Measurements from ENCODE around the gene SDHAF2.
"Not testable (repeated sequence)": the region's sequence is repeated elsewhere in the genome, so short reads cannot be mapped to it uniquely, and the experiment has no call there.

SDHAF2 gene
- total RNA-seq = 5.4 reads per million, percentile 21 among the genes with 10 or more reads in this experiment

- peak; percentile 97 for DNase-seq
Measured at GRCh38 chr11:61429691-61430582, at the start of gene SDHAF2, which contains the start of gene CPSF7. TSS of gene SDHAF2 (plus strand) at chr11:61430124. CDS start at chr11:61430147, 23 bp downstream. TSS of gene CPSF7 (minus strand) at chr11:61429975. CDS start at chr11:61429235, 740 bp downstream.

DNA sequence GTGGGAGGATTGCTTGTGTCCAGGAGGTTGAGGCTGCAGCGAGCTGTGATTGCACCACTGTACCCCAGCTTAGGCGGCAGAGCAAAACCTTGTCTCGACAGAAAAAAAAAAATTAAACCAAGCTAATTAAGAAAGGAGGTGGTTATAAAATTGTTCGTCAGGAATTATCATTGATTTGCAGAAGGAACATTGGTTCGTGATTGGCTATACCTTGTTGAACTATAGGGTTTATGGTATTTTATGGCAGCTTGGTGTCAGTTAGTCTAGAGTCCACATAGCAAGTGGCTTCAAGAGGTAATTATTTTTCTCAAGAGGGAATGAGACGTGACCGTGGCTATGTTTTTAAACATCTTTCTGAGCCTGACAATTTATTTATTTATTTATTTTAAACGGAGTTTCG lies 49.0 kb upstream of the SDHAF2 start:
- DNase-seq = no peak

- DNase-seq = not testable (repeated sequence)
Measured at GRCh38 chr11:61383859-61384258, 46.1 kb upstream of the SDHAF2 start.

- DNase-seq = no peak
Measured at GRCh38 chr11:61384271-61385242, 45.4 kb upstream of the SDHAF2 start.

DNA sequence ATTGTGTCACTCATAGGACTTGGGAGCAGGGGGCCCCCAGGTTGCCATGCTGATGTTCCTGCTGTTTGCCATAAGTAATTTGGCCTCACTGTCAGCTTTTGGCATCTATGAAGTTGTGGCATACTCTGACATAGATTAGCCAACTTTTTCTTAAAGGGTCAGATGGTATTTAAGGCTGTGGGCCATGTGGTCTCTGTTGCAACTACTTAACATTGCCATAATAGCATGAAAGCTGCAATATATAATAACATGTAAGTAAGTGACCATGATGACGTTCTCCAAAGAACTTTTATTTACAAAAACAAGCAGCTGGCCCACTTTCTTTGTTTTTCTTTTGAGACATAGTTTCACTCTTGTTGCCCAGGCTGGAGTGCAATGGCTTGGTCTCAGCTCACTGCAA lies 39.8 kb upstream of the SDHAF2 start:
- no peak for DNase-seq

DNA sequence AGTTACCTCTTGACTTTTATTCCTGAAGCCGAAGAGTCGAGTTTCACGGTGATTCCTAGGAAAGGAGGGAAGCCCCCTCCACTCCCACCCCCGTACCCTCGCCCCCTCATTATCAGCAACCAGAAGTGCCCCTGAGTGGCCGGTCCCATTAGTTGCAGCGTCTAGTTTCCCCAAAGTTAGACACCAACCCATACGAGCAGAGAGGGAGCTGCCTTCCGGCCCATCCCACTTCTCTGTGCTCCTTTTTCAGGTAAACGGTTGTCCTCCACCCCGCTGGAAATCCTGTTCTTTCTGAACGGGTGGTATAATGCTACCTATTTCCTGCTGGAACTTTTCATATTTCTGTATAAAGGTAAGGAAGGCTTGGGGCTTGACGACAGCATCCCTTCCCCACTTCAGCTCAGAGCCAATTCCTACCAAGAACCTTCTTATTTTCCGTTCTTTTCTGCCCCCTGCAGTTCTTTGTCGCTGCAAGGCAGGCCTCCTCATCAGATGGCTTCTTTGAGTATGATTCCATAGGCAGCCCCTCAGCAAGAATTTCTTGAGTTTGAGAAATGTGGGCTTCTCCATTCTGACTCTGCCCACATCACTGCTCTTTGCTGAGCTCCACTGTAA lies 36.8 kb upstream of the SDHAF2 start:
- DNase-seq = no peak

DNA sequence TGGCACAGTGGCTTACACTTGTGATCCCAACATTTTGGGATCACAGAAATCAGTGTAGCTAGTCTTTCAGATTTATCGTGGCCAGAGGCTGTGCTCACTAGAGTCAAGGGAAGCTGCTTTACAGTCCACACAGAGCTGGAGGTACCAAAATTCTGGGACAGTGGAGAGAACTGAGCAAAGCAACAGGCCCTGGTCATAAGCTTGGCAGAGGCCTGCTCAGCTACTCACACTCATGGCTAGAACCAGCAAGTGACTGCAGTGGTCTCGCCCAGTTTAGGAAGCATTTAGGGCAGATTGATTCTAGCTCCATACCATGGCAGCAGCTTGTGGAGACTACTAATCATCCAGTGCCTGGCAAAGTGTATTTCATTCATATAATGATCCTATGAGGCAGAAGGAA lies 28.8 kb upstream of the SDHAF2 start:
- DNase-seq = no peak

DNA sequence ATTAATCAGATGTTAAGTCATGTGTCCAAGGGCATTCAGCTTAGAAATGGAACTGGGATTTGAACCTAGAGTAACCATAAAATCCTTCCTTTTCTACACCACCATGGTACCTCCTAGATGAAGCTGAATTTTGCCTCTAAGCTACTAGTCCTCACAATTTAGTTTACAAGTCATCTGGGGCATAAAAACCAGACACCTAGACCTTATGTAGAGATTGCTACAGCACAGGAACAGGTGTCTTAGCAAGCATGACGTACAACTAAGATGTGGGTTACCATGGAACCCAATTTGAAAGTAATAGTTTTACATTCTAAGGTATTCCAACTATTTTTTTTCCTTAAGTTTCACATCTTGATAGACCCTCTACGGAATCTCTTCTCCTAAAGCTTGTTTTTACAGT lies 28.4 kb upstream of the SDHAF2 start:
- DNase-seq = no peak

DNA sequence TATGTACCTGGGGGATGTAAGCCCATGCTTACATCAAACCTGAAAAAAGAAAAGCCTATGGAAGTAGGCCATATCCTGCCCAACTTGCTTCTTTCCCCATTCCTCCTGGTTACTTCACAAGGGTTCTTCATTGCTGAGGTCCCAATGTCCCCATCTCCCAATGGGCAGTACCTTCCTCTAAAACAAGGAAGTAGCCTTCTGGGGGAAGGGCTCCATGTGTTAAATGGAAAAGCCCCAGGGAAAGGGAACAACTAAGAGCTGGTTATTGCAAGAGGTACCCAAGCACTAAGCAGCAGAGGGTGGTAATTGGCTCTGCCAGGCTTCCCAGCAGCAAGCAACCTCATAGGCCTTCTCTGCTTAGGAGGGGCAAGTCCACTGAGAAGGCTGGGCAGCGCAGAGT lies 26.3 kb upstream of the SDHAF2 start:
- DNase-seq = no peak

DNA sequence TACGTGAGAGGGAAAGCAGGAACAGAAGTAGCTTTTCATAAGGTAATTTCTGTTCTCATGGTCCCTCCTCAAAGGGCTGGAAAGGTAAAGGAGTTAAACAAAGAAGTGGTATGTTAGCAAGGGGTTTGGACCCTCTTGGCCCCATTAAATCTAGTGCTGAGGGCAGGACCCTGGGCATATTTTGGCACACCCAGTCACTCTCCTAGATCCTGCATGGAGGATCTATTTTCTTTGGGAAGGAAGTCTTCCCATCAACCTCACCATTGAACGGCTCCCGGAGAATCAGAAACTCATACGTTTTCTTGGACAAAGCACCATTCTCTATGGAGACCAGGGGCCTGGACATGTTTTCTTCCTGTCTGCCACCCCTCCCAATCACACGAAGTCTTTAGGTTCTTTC lies 25.8 kb upstream of the SDHAF2 start:
- no peak for DNase-seq

GRCh38 chr11:61404641-61405040 lies 25.3 kb upstream of the SDHAF2 start:
- DNase-seq = no peak

DNA sequence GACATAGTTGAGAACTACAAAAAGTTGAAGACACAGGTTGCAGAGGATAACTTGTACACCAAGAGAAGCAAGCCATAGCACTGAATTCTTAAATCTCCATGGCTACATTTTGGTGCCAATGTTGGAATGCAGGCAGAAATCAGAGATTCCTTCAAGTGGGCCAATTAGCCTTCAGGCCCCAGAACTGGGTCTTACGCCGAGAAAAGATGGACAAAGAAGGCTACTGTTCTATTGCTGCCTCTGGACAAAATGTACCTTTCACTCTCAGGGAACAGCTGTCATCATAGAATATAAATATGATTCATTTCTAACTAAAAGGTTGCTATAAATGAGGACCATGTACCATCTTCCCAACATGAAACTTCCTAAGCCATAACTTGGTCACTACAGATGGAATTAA lies 23.9 kb upstream of the SDHAF2 start:
- no peak for DNase-seq

DNA sequence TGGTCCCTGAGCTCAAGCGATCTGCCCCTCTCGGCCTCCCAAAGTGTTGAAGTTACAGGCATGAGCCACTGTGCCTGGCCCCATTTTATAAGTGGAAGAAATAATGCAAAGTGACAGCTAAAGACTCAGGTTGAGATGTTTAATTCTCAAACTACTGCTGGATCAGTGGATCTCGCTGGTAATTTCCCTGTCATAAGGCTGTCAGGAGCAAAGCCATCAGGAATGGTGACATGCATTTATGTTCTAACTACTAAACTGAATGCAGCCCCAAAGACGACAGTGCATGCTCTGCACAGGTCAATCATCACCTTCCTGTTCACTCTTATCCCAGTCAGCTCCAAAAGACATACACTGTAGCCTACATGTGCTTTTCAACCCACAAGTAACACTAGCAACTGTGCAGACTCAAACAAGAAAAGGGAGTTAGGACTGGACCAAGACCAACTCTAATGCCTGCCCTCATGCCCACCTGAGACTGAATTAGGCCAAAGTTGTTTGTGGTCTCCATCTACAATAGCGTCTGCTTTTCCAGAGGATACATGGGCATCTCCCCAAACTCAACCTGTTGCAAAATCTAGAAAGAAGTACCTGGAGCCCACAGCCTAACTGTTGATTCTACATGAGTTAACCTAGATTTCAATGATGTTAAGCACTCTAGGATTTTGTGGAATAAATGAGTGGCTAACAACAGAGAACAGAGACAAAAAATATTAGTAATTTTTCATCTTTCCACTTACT lies 22.8 kb upstream of the SDHAF2 start:
- no peak for DNase-seq

GRCh38 chr11:61411589-61411988 lies 18.3 kb upstream of the SDHAF2 start:
- no peak for DNase-seq

- DNase-seq = no peak
Measured at GRCh38 chr11:61413496-61413895, 16.4 kb upstream of the SDHAF2 start.

DNA sequence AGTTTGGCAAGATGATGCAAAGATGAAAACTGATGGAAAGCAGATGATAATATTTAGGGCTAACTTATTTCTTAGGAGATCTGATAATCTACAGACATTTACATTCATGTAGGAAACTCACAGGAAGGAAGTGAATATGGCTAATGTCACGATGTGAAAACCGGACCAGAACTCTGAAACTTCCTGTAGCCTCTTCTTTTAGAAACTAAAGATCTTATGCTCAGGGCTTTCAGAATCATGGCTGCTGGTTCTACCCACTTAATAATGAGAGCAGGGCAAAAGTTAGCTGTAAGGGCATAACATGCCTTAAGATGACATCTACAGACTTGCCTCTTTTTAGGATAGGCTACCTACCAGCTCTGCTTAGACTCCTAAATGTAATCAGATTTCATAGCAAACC lies 15.4 kb upstream of the SDHAF2 start:
- no peak for DNase-seq

GRCh38 chr11:61415381-61415780 lies 14.5 kb upstream of the SDHAF2 start:
- no peak for DNase-seq

DNA sequence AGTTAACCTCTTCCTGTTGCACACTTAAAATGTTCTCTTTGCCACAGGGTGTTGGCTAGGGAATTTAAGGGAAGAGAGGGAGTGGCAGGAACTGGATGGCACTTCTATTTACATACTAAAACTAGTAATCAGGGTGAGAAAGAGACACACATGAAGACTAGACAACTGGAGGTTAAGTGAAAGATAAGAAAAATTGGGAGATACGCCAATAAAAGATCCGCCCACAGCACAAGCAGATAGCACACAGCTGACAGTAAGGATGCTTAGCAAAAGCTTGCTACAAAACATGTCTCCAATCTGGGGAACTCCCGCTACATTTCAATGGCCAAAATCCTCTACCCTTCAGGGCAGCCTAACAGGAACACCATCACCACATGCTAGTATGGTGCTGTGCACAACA lies 13.0 kb upstream of the SDHAF2 start:
- no peak for DNase-seq

GRCh38 chr11:61417670-61418069 lies 12.3 kb upstream of the SDHAF2 start:
- no peak for DNase-seq

DNA sequence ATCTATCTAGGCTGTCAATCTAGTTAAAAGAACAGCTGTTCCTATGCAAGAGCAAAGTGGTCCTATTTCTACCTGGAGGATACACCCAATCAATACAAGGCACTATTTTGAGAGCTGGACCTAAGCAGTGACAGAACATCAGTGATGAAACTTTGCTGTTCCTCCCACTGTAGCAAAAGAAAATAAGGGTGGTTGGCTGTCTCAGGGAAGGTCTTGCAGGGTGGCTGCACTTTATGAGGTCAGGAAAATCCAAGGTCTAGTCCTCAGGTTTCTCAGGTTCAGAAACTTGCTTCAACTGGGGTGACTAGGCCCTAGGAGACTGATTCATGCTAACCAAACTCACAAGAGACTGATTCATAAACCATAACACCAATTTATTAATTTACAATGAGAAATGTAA lies 11.8 kb upstream of the SDHAF2 start:
- DNase-seq = no peak

DNA sequence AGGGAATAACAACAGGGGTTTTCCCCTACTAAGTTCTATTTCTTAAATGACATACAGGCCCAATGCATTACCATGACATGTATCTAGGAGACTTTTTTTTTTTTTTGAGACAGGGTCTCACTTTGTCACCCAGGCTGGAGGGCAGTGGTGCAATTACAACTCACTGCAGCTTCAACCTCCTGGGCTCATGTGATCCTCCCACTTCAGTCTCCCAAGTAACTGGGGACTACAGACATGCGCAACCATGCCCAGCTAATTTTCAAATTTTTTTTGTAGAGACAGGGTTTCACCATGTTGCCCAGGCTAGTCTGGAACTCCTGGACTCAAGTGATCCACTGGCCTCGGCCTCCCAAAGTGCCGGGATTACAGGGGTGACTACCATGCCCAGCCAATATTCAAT lies 7.7 kb upstream of the SDHAF2 start:
- no peak for DNase-seq
